Liver (tissue), 3 donors: ENCODE measurements around the gene TEX261.

Experiments
- ATF3 ChIP-seq: IDR thresholded peaks from 2 replicates; pipeline ENCODE4 v1.6.1; 2016; ENCODE audit warnings: antibody characterized with exemption
- CTCF ChIP-seq: fragments of 150-350 bp; IDR thresholded peaks from 2 replicates; pipeline ENCODE4 v1.5.1; 2017; ENCODE audit warnings: improper control_type of control experiment, low read depth, low read length; ENCODE audit not compliant: missing input control
- FOXA1 ChIP-seq: IDR thresholded peaks from 2 replicates; pipeline ENCODE4 v1.6.1; 2016; ENCODE audit warnings: antibody characterized with exemption
- GABPA ChIP-seq, 2 donors: IDR thresholded peaks in 1 of 2; conservative IDR thresholded peaks in 1 of 2; 2 replicates each; pipeline ENCODE4 v1.6.1; 2016; ENCODE audit warnings: antibody characterized with exemption in 2 of 2, mild to moderate bottlenecking in 1 of 2, moderate library complexity in 1 of 2
- HNF4G ChIP-seq: IDR thresholded peaks from 2 replicates; pipeline ENCODE4 v1.6.1; 2016; ENCODE audit warnings: antibody characterized with exemption
- JUND ChIP-seq, 2 donors: IDR thresholded peaks; 2 replicates each; pipeline ENCODE4 v1.6.1; 2016; ENCODE audit warnings: antibody characterized with exemption in 2 of 2
- RAD21 ChIP-seq, 2 donors: IDR thresholded peaks; 2 replicates each; pipeline ENCODE4 v1.6.1; 2016; ENCODE audit warnings: antibody characterized with exemption in 2 of 2, mild to moderate bottlenecking in 2 of 2
- REST ChIP-seq: IDR thresholded peaks from 2 replicates; pipeline ENCODE4 v1.6.1; 2016; ENCODE audit warnings: antibody characterized with exemption, mild to moderate bottlenecking
- RXRA ChIP-seq, 2 donors: IDR thresholded peaks; 2 replicates each; pipeline ENCODE4 v1.6.1; 2017 to 2018; ENCODE audit warnings: antibody characterized with exemption in 2 of 2, mild to moderate bottlenecking in 1 of 2
- SP1 ChIP-seq: IDR thresholded peaks from 2 replicates; pipeline ENCODE4 v1.6.1; 2018; ENCODE audit warnings: antibody characterized with exemption, mild to moderate bottlenecking
- TAF1 ChIP-seq: conservative IDR thresholded peaks from 2 replicates; pipeline ENCODE4 v1.6.1; 2016; ENCODE audit warnings: antibody characterized with exemption, mild to moderate bottlenecking
- YY1 ChIP-seq: IDR thresholded peaks from 2 replicates; pipeline ENCODE4 v1.6.1; 2016; ENCODE audit warnings: antibody characterized with exemption, mild to moderate bottlenecking
- ZBTB33 ChIP-seq: IDR thresholded peaks from 2 replicates; pipeline ENCODE4 v1.6.1; 2016; ENCODE audit warnings: antibody characterized with exemption
- donor health status: healthy.
- donor health status: healthy.

- TF ChIP-seq TAF1 (no peak), ATF3 (no peak), HNF4G (no peak), FOXA1 (no peak), REST (no peak), CTCF (no peak), ZBTB33 (no peak), YY1 (no peak), JUND (IDR thresholded peaks at IDR 0.05) (no peak), SP1 (no peak), RXRA (IDR thresholded peaks at IDR 0.05) (no peak), GABPA (IDR thresholded peaks at IDR 0.05 in 1 of 2, conservative IDR thresholded peaks at IDR 0.05 in 1 of 2) (no peak), RAD21 (IDR thresholded peaks at IDR 0.05) (no peak)
Measured at GRCh38 chr2:71018625-71019024, 24.0 kb upstream of the TEX261 start.
